Panc1 (cell line): ENCODE results near the gene CA5A.

ENCODE experiments used
- POLR2AphosphoS5 ChIP-seq: IDR thresholded peaks from 2 replicates; pipeline ENCODE4 v1.6.1; 2012; ENCODE audit warnings: mild to moderate bottlenecking, low read depth, low read length, moderate library complexity
- TCF7L2 ChIP-seq: IDR thresholded peaks from 2 replicates; pipeline ENCODE4 v1.6.1; 2011; ENCODE audit warnings: mild to moderate bottlenecking, low read depth, low read length, inconsistent platforms
- TF ChIP-seq, protein P1 (sequence below): fragments of 450-650 bp; IDR thresholded peaks from 2 replicates; pipeline ENCODE4 v1.5.1; 2017; ENCODE audit warnings: mild to moderate bottlenecking

DNA sequence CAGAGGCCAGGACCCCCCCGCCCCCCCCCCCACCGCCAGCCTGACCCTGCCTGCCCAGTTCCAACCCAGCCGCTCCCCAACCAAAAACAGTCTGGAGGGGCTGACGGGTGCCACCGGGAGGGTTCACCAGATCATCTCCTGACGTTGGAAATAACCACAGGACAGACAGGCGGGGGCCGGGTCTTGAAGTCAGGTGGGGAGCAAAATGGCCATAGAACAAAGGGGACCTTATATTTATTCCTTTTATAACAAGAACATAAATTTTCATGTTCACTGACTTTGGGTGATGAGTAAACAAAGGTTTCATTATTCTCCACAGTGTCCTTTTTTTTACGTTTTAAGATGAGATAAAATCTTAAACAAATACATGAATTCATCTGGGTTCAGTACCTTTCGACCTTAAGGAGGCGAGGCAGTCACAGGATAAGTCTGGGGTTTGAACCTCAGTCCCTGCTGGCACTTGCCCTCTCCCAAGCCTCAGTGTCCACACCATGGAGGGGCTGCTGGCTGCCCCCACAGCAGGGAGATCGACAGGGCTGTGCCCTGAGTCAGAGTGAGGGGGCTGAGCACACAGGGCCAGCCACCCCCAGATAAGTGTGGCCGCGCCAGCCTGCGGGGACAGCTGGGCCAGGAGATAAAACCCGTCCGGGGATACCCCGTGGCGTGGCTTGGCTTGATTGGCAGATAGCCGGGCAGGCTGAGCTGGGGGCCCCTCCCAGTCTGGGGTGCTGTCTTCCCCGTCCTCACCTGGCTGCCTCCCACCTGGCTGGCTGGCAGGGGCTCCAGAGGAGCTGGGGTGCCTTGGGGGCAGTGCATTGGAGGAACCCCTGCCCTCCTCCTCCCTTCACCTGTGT is 82.0 kb downstream of the CA5A start:
- TF ChIP-seq POLR2AphosphoS5 (no peak), TCF7L2 (no peak)
- TF ChIP-seq, protein P1, sequence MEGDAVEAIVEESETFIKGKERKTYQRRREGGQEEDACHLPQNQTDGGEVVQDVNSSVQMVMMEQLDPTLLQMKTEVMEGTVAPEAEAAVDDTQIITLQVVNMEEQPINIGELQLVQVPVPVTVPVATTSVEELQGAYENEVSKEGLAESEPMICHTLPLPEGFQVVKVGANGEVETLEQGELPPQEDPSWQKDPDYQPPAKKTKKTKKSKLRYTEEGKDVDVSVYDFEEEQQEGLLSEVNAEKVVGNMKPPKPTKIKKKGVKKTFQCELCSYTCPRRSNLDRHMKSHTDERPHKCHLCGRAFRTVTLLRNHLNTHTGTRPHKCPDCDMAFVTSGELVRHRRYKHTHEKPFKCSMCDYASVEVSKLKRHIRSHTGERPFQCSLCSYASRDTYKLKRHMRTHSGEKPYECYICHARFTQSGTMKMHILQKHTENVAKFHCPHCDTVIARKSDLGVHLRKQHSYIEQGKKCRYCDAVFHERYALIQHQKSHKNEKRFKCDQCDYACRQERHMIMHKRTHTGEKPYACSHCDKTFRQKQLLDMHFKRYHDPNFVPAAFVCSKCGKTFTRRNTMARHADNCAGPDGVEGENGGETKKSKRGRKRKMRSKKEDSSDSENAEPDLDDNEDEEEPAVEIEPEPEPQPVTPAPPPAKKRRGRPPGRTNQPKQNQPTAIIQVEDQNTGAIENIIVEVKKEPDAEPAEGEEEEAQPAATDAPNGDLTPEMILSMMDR: no peak
